Stimulated activated CD8-positive, alpha-beta memory T cell treated with anti-CD3 and anti-CD28 coated beads, Interleukin-12 subunit alpha, Interleukin-12 subunit beta, amount 100 ng/mL, for 1 hour (primary cell): ENCODE measurements around the gene BARHL2.
A peak's percentile ranks its signal among the peaks of the same experiment; 100 is the strongest.

ENCODE experiments used
- DNase-seq: peaks from one replicate; pipeline ENCODE4 v3.0.0-alpha.2; 2020; ENCODE audit warnings: low read depth

Gene BARHL2

DNA sequence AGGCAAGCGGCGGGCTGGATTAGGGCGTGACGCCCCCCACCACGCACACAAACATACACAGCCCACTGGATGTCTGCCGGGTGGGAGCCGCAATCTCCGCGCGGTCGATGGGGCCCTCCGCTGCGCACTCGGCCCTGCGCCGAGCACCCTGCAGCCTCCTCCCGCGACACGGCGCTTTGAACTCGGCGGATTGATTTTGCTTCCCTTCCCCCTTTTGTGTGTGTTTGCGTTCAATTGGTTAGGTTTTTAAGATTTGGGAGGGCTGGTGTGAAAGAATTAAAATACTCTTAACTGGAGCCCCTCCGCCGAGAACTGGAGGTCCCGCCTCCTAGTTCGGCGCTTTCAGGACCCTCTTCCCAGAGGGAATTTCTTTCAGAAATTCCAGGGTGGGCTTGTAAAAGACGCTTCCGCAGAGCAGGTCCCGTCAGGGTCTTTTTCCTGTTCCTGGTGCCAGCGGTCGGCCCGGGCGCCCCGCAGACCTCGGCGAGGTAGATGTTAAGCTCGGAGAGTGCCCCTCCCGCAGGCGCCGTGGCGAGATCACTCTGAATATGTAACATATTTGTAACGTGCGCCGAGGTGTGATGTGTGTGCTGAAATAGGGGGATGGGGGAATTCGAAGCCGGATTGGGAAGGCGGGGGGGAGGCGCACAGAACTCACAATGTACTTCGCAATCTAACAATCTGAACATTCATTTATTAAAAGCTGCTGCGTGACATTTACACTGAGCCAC is 8.0 kb upstream of the BARHL2 start:
- DNase-seq = no peak

DNA sequence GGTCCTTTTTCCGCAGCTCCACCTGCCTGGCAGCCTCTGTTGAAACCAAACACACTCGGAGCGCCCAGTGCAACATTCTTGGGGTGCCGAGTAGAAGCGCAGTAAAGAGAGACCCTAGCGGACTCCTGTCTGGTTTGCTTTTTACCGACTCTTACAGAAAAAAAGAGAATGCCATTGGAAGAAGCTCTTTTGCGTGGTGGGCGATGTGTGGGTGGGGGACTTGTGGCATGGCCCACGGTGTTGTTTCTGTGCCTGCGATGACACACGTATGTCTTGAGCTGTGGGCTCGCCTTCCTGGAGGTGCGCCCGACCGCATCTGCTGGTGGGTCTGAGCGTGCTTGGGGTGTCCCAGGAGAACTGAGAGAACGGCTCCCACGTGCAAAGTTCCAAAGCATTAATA is 7.3 kb upstream of the BARHL2 start:
- DNase-seq = no peak

DNA sequence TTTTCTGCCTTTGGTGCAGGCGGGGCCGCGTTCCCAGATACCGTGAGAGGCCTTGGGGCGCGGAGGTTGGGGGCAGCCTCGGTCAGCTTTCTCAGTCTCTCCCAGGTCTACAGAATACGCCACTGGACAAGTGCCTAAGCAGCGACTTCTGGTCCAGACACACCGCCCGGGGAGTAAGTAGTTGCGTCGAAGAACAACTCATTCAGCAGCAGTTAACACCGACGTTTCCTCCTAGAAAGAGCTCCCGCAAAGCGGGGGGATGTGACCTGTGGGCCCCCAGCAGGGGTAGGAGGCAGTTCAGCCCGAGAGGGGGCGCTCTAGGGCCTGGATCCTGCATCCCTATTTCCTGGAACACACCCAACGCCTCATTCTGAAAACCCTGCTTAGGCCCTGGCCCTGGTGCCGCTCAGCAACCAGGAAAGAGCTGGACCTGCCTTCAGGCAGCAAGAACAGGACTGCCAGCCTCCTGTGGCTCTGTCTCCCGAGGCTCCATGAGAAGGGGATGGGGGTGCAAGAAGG is 6.5 kb upstream of the BARHL2 start:
- no peak for DNase-seq

DNA sequence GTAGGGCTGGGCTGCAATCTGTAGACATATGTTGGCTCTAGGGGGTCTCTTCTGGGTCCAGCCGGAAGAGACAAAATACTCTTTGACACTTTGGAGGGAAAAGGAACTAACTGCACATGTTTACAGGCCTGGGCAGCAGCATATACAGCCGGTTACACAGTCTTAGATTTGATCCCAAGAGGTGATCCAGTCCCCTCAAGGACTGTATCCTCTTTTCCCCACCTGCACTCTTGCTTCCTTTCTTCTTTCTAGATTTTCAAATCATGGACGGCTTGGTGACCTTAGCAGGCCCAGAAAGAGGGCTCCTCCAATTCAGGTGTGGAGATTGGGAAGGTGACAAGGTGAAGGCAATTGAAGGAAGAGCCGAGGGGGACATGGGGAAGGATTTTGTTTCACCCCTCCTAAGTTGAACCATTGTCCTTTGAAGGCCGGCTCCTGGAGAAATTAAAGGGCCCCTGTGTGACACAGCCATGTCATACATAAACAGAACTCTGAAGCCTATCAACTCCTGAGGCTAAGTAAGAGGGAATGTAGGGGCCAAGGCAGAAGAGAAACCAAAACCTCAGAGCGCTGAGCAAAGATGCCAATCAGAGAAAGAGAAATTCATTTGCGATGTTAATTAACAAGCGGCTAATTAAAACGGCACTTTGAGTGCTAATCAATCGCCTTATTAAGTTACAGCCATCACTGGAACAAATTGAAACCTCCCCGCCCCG is 5.9 kb upstream of the BARHL2 start:
- DNase-seq = no peak

DNA sequence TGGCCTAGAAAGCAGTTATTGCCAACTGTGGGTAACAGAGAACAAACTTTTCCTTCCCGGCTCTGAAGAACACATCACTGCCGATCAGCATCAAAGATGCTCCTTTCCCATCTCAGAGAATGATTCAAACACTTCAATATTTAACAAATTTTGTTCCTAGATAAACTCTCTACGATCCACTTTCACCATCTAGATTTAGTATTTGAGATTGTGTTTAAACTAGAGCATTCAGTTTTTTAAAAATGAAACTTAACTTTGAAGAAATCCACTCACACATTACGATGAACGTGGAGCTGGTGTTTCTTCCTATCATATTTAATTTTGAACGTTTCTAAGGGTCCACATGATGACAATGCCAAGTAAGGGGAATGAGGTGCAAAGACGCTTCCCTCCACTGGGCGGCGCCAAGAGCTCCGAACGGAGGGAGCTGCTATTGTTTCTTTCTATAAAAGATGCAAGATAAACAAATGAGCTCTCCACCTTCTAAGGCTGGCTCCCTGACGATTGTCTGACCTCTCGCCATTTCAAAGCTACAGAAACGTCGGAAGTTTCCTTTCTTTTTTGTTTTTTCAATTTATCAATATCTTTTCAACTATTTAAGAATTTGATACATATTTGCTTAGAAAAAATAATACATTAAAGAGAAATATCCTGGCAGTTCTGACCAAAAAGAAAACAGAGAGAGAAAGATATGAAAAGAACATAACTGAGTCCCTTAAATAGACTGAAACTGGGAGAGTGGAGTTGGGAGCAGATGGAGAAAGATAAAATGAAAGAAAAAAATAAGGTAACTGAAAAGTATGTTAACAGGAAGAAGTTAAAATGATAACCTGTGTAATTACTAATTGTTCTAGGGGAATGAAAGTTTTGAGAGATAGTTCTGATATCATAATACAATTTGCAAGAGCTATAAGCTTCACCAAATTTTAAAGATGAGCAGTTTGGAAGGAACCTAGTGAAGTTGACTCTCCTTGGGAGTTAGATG is 4.4 kb upstream of the BARHL2 start:
- DNase-seq = peak; percentile 16

DNA sequence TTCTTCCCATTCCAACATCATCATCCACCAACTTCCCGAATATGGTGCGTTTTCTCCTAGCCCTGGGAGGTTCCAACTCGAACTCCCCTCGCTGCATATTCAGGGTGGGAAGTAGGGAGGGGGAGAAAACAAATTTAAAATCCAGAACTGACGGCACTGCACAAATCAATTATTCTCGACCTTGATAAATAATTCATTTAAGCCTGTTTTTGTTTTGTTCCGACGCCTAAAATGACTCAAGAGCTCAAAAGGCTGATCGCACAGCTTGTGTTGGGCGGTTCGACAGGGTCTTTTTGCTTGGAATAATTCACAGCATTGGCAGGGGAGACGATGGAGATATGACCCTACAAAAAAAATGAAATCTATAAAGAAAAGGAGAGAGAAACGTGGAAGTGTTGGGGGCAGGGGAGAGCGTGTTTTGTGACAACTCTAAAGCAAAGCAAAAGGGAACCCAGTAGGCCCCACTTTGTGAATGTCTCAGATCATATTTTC is 3.1 kb upstream of the BARHL2 start:
- no peak for DNase-seq

DNA sequence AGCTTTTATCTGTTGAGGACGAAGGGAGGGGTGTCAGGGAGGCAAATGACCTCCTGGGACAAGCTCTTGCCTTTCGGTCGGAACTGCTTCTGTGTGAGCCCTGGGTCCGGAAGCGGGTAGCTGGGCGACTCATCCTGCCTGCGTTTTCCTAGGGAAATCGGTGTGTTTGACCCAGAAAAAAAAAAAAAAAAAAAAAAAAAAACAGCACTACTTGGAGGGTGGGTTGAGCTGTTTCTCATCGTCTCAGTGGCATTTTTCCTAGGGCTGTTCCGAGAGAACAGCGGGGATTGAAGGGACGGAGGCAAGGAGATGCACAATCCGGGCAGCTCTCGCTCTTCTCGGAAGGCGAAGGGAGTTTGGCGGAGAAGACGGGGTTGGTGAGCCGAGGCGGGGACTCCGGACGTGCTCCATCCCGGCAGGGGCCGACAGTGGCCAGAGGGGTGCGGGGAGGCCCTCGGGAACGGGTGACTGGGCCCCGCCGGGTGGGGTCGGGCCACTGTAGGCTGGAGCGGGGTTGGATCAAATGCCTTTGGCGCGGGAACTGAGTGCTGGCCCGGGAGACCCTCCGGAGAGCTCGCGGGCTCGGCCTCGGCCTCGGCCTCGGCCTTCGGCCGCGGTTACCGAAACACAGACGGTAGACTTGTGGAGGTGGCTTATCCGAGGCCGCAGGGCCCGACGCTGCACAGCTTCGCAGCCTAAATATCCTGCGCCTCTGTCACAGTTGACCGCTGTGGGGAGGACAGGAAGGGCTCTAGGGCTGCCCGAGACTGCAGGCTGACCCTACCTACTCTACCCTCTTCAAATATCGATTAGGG is 2.4 kb upstream of the BARHL2 start:
- no peak for DNase-seq

DNA sequence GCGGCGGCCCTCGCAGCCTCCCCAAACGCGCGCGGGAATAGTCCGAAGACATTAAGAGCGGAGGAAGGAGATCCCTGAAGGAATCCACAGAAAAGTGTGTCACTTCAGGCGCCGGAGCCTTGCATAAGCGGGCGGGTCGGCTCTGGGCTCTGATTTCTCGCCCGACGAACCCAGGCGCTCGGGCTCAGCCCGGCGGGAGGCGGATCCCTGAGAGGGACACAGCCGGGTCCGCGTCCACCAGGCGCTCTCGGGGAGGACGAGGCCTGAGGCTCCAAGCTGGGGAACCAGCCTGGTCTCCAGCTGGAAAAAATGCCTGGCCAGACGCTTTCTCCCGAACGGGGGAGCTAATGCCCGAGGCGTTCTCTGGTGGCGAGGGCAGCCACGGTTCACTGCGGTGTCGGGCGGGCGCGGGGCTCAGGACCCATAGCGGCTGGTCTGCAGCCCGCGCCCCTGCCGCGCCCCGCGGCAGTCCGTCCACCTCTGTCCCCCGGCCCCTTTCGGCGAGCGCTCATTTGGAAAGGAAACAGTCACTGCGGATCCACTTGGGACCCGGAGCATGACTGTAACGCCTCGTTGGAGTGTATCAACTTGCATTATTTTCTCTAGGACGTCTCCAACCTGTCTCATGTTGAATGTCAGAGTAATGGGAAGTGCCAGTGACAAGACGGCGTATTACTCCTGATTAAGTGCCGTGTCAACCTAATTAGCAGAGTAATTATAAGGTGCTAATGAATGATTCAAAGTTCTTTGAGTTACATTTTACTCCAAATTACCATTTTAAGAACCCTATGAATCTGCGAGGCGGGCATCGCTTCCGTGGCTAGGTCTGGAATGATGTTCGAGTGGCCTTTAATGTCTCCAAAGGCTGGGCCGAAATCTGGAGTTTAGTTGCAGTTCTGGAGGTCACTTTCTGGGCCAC is 1.6 kb upstream of the BARHL2 start:
- no peak for DNase-seq

DNA sequence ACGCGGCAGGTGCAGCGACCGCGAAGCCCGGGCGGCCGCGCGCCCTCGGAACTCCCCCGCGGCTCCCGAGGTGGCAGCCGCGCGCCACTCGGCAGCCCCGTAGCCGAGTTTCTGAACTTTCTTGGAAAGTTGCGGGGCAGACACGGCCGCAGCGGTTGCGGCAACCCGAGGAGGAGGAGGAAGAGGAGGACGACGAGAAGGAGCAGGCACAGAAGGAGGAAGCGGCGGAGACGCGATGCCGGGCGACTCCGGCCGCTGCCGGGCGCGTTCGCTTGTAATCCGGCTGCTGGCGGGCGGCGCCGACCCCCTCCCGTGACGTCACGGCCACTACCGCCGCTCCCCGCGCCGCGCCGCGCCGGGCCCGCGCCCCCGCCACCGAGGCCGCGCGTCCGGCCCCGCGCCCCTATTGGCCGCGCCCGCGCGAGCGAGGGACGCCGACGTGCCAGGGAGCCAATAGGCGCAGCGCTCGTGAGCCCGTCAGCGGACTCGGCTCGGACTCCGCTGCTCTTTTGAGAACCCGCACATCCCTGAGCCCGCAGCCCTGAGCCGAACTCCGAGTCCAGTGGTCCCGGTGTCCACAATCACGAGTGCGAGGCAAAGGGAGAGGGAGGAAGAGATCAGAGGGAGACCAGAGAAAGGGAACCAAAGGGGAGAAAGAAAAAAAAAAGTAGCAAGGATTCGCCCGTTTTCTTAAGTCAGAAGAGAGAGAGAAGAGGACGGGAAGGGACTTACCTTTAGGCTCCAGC is 736 bp upstream of the BARHL2 start:
- DNase-seq = no peak

DNA sequence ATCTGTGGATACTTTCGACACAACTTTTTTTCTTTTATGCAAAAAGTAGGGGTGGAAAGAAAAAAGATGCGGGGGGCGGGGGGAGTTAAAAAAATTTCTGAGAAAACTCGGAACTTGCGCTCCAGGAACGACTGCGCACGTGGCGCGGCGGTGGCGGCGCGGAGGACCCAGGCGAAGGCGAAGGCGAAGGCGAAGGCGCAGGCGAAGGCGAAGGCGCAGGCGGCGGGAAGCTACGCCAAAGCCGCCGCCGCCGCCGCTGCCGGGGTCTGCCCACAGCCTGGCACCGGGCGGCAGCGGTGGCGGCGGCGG is 208 bp upstream of the BARHL2 start:
- no peak for DNase-seq

DNA sequence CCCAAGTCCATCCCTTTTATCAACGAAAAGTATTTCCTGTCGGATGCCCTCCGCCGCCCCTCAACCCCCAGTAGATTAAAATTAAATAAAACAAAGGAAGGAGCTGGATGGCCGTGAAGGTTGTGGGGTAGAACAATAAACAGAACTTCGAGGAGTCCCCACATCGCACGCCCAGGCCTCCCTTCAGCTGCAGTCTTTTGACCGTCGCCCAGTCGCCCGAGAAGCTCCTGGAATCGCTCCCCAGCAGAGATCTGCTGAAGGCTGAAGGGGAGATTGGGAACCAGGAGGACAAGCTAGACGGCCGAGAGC is 905 bp downstream of the BARHL2 start:
- DNase-seq = no peak

DNA sequence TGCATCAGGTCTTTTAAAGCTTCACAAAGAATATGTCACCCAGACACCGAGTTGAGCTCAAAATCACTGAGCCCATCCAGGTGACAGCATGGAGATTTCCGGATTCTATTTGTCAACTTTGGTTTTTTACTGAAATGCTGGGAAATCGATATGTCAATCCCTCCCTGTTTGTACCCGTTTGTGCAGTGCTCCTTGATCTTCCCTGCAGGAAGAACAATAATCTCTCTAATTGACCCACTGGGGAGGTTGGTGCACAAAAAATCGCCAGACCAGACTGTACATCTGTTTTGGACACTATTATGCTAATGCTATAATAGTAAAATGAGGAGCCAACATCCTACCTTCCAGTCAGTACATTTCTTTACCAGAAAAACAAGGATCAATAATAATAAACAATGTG is 1.8 kb downstream of the BARHL2 start:
- no peak for DNase-seq

DNA sequence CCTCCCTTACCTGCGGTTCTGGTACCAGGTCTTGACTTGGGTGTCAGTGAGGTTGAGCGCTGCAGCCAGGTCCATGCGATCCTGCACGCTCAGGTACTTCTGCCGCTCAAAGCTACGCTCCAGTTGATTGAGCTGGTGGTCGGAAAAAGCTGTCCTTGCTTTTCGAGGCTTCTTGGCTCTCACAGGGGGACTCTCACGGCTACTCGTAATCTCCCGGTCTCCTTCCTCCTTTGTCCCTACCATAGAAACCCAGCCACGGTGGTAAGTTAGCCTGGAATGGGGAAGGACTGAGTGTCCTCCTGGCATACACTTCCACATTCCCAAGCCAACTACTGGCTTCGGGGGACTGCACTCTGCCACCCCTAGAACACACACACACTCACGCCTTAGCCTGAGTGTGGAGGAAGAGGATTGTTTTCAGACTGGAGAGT is 2.6 kb downstream of the BARHL2 start:
- no peak for DNase-seq

DNA sequence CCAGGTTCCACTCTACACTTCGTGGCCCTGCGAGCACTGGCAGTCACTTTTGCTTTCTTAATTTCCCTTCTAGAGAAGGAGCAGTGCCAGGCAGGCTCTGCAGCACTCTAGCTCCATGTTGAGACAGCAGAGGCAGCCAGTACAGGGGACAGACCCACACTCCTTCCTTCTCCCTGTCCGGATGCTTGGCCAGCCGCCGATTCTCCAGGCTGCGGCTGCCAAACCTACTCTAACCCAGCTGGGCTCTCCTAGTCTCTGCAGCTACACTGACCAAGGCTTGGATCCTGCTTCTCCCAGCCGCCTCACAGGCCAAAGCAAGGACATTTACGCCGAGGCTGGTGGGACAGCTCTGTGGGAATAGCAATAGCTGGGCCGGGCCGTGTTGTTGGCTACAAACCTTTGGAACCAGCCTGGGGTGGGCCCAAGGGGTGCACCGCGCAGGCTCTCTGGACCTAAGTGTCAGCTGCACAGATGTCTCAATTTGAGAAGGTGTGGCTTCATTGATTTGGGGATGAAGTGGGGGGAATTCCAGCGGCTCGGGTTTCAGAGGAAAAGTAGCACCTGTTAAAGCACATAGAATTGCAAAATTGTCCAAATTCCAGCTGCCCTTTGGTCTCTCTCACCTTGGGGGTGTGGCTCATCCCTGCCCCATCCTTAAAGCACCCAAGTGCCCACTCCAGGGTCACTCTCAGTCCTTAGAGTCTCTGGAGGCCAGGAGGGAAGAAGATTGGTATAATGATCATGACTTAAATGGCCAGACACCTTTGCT is 3.2 kb downstream of the BARHL2 start:
- no peak for DNase-seq

DNA sequence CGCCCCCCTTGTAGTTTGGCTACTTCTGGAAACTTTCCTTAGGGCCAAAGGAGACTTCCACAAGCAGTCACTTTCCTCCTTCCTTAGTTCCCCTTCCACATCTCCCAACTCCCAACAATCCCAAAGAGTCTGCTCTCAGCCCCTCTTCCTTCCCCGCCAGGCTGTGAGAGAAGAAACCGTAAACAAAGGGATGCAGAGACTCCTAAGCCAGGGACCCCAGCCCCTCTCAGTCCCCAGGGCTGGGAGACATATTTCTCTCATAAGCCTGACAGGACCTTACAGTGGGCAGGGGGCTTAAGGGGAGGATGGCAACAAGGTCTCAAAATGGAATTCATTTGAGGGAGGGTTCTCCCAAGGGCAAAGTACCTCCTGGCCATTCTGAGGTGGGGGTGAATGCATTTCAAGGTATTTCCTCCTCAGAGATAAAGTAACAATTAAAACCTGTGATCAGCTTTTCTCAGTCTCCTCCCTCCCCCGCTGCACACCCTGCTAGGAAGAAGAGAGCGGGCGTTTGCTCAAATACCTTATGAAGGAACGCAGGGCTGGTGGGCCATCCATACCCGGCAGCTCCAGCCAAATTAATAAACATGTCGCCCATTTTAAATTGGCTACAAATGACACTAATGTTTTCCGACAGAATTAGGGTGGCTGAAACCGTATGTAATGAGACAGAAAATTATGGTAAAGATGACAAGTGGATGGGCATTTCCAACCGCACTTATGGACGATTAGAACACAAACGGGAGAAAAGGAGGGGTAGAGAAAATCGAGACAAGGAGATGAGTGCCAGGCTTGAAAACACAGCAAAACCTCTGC is 4.0 kb downstream of the BARHL2 start:
- DNase-seq = no peak

DNA sequence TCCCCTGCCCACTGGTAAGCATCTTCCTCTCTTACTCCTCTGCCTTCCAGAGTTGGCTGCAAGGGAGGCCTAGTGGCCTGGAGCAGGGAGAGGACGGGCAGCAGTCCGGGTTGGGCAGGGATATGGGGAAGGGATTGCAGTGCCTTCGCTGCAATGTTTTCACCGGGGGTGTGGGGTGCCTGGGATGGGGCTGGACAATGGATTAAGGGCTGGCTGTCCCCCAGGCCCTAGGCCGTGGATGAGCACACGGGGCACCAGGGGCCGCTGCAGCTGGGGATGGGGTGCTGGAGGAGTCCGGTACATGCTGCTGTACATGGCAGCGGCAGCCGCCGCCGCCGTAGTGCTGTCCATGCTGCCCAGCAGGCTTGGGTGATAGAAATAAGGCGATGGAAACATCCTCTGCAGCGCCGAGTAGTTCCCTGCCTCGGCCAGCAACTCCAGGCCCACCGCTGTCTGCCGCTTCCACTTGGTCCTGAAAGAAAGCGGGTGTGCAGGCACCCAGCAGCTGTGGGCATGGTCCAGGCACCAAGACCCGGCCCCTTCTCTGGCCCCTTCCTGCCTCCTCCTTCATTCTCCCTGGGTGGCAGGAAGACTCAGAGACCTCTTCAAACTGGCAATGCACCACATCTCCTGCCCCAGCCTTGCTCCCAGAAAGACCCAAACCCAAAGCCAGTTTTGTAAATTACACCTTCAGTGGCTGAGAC is 4.8 kb downstream of the BARHL2 start:
- DNase-seq = no peak

DNA sequence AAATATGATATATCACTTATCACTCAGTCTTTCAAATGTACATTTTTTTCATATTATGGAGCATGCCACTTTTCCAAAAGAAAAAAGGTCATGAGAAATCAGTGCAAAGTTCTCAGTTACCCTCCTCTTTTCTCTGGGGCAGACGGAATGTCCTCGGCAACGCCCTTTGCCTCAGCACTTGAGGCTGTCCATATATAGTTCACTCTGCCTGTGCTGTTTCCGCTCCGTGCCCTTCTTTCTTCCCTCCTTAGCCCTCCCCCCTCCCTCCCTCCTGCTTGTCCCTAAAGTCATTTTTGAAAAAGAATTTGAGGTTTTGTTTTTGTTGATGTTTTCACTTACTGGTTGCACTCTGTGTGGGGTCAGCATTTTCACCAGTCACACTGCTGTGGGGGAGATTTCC is 5.4 kb downstream of the BARHL2 start:
- DNase-seq = no peak
